ENCODE results near the gene ZFAND2A.

DNA sequence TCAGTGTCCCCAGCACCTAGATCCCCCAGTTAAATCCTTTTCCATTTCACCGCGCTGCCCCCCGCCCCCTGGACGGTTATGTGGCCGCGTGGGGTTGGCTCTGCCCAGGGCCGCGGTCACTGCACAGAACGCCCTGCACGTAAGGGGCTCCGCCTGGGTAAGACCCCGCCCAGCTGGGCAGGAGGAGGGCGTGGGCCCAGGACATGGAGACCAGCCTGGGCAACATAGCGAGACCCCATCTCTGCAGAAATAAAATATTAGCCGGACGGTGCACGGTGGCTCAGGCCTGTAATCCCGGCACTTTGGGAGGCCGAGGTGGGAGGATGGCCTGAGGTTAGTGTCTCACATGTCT lies 650 bp upstream of the ZFAND2A start:
- TF ChIP-seq EZH2 (IDR thresholded peaks at IDR 0.05; ENCODE audit: borderline replicate concordance, low read length) (no peak), CTCF (conservative IDR thresholded peaks at IDR 0.05 in 1 of 2, IDR thresholded peaks at IDR 0.05 in 1 of 2; ENCODE audit: extremely low read depth in 1 of 2, insufficient read depth in 1 of 2, low read depth in 1 of 2, low read length in 2 of 2) (no peak)

All from mammary epithelial cell (primary cell).